Measurements from ENCODE around the gene ATRNL1.
A peak's percentile ranks its signal among the peaks of the same experiment; 100 is the strongest.

GRCh38 chr10:115171392-115171960 is 78.3 kb downstream of the ATRNL1 start:
- TF ChIP-seq CTCF (IDR thresholded peaks at IDR 0.05; ENCODE audit: borderline replicate concordance, extremely low read depth, low read length, poor library complexity, severe bottlenecking) (peak; percentile 38), EZH2 (IDR thresholded peaks at IDR 0.05; ENCODE audit: borderline replicate concordance, low read depth, low read length, severe bottlenecking) (no peak)
